Measurements from ENCODE around the gene MS4A2.
"Not testable (repeated sequence)": the region's sequence is repeated elsewhere in the genome, so short reads cannot be mapped to it uniquely, and the experiment has no call there.

MS4A2 gene

DNA sequence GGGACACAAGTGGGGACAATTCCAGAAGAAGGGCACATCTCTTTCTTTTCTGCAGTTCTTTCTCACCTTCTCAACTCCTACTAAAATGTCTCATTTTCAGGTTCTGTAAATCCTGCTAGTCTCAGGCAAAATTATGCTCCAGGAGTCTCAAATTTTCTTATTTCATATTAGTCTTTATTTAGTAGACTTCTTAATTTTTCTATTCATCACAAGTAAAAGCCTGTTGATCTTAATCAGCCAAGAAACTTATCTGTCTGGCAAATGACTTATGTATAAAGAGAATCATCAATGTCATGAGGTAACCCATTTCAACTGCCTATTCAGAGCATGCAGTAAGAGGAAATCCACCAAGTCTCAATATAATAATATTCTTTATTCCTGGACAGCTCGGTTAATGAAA lies at the start of gene MS4A2:
Gene MS4A2, plus strand, starts transcription at position 301 of the 400 bp plus-strand sequence. CDS start 102 bp downstream, outside the sequence.
- no peak for DNase-seq

DNA sequence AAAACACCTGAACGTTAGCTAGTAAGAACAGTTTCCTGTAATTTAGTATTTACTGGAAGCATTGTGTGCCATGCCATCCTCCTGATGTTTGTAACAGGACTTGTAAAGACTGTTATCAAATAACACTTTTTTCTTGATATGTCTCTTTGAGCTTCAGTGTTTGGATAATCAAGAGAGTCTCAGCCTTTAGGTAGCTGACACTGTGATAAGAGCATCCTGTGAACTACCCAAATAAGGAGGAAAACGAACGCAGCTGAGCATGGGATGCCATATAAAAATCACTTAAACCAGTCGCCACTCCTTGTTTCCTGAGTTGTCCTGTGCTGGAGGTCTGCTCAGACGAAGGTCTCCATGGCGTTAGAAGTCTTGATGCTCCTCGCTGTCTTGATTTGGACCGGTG lies 48.4 kb upstream of the MS4A2 start, which contains the start of gene OOSP2:
Gene OOSP2, plus strand, starts transcription at position 301 of the 400 bp plus-strand sequence. Its CDS starts 51 bp downstream, at position 352.
- DNase-seq: no peak

DNA sequence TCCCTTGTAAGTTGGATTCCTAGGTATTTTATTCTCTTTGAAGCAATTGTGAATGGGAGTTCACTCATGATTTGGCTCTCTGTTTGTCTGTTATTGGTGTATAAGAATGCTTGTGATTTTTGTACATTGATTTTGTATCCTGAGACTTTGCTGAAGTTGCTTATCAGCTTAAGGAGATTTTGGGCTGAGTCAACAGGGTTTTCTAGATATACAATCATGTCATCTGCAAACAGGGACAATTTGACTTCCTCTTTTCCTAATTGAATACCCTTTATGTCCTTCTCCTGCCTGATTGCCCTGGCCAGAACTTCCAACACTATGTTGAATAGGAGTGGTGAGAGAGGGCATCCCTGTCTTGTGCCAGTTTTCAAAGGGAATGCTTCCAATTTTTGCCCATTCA lies 38.0 kb upstream of the MS4A2 start:
- not testable (repeated sequence) for DNase-seq

DNA sequence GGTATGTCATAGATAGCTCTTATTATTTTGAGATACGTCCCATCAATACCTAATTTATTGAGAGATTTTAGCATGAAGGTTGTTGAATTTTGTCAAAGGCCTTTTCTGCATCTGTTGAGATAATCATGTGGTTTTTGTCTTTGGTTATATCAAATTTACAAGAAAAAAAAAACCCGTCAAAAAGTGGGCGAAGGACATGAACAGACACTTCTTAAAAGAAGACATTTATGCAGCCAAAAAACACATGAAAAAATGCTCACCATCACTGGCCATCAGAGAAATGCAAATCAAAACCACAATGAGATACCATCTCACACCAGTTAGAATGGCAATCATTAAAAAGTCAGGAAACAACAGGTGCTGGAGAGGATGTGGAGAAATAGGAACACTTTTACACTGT lies 37.6 kb upstream of the MS4A2 start:
- DNase-seq: not testable (repeated sequence)

DNA sequence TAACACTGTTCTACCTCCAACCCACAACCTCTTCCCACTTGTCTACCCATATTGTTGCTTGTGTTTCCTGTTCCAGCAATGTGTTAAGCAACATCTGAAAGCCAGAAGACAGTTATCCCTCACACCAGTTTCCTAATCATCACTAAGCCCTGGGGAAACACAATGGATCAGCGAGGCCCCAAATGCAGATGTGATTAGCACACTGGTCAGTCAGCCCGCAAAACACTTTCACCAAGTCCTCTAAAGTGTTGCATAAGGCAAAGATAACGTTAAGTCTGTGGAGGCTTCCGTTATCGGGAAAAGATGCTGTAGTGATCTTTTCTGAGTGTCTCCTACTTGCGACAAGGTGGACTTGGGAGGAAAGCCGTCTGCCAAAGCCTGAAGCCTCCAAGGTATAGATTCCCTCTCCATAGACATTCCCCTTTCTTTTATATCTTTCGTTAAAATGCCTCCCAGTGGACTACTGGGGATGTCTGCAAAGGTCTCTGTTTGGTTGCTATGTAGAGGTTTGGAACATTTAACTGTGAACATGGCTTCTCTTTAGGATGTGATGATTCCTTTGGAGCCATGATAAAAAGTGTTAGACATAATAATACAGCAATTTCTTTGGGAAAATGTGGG lies 32.0 kb upstream of the MS4A2 start, which contains the start of gene MS4A3:
Gene MS4A3, plus strand, starts transcription at position 317 of the 621 bp plus-strand sequence. CDS start 4,496 bp downstream, outside the sequence.
- DNase-seq: no peak

DNA sequence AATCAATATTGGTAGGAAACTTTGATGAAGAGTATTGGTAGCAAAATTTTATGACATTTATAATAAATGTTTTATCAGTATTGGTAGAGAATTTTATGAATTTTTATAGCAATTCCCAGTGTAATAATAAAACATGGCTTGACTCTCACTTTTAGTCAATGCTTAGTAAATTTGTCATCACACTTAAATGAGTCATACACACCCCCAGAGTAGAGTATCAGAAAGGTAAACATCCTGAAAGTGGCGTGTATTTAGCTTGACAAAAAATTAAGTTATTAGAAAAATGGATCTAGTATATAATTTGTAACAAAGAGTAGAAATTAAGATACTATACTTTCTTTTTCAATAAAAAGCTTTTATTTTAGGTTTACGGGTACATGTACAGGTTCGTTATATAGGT lies 29.4 kb upstream of the MS4A2 start:
- DNase-seq: no peak

DNA sequence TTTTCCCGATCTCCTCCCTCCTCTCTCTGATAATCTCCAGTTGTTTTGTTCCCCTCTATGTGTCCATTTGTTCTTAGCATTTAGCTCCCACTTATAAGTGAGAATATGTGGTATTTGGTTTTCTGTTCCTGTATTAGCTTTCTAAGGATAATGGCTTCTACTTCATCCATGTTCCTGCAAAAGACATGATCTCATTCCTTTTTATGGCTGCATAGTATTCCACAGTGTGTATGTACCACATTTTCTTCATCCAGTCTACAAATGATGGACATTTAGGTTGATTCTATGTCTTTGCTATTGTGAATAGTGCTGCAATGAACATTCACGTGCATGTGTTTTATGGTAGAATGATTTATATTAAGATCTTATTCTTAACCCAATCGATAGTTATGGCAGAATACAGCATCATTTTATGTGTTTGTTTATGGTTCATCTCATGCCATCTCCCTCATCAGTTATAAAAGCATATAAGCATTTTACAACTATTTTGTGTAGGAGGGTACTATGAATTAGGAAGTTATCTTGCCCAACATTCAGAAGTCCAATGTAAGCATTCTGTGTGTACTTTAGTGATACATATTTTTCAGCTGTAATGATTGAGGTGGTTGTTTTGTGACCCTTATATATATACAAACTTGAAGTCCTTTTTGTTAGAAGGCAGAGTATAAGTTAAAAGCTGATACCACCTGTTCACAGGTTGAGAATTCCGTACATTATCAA lies 28.8 kb upstream of the MS4A2 start:
- DNase-seq: no peak

DNA sequence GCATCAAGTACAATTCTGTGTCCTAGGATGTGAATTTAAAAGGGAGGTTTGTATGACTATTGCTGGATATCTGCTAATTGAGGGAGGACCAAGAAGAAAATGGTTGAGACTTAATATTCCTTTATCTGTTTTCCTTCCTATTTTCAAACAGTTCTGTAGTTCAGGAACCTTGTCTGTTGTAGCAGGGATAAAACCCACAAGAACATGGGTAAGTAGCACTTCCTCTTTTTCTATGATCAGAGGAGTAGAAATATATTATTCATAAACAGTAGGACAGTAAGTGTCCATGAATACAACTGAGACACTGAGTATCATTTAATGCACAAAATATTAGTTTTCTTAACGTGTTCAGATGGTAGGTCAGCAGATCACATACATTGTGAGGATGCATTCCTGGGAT lies 24.4 kb upstream of the MS4A2 start:
- DNase-seq: no peak

DNA sequence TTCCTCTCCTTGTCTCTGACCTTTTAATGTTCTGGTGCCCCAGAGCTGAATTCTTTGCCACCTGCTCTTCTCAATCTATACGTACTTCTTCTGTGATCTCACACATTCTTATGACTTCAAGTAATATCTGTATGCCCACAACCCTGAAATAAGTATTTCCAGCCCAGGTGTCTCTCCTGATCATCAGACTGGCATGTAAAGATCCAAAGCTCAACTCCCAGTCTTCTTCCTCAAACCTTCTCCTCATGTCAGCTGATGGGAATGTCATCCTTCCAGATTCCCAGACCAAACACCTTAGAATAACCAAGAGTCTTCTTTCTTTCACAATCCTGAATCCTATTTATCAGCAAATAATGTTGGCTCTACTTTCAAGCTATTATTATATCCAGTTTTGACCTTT lies 22.7 kb upstream of the MS4A2 start:
- DNase-seq: no peak

DNA sequence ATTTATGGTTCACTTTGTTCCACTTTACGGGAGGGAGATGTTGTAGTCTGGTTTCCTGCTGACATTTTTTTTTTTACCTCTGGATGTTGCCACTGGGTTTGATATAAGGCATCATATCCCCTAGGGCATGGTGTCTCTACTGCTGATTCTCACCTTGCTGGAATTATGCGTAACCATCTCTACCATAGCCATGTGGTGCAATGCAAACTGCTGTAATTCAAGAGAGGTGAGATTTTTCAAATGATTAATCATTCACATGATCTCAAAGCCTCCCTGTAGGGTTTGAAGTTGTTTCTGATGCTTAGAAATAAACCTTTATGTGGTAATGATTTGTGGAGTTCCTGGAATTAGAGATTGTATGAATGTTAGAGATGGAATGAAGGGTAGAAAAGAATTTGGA lies 19.0 kb upstream of the MS4A2 start:
- no peak for DNase-seq

DNA sequence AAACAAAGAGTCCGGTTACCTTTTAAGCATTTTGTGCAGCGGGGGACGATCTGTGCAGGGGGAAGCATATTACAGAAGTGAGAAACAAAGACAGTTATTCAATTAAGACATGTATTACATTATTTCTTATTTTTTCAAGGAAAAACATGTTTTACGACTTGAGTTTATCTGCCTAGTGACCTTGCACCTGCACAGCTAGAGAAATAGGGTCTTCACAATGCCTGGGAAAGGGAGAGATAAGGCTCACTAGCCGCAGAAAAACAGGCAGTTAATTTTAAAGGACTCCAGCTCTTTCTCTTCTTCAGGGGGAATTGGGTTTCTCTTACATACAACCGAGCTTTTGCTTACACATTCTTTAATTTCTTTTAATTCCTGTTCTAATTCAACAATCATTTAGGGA lies 16.8 kb upstream of the MS4A2 start:
- not testable (repeated sequence) for DNase-seq

DNA sequence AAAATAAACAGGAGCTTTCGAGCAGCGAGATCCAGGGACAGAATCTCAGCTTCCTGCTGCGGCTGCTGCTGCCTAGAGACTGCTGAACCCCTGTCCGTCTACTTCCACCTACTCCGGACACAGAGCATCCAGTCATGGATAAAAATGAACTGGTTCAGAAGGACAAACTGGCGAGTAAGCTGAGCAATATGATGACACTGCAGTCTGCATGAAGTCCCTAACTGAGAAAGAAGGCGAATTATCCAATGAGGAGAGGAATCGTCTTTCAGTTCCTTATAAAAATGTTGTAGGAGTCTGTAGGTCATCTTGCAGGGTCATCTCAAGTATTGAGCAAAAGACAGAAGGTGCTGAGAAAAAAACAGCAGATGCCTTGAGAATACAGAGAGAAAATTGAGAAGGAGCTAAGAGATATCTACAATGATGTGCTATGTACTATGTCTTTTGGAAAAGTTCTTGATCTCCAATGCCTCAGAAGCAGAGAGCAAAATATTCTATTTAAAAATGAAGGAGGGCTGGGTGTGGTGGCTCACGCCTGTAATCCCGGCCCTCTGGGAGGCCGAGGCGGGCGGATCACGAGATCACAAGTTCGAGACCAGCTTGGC lies 11.1 kb upstream of the MS4A2 start:
- no peak for DNase-seq

DNA sequence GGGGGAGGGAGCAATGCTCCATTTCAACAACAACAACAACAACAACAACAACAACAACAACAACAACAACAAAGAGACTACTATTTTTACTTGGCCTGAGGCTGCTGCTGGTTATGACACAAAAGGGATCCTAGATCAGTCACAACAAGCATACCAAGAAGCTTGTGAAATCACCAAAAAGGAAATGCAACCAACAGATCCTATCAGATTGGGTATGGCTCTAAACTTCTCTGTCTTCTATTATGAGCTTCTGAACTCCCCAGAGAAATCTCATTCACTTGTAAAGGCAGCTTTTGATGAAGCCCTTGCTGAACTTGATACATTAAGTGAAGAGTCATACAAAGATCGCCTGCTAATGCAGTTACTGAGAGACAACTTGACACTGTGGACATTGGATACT lies 10.5 kb upstream of the MS4A2 start:
- DNase-seq: no peak

DNA sequence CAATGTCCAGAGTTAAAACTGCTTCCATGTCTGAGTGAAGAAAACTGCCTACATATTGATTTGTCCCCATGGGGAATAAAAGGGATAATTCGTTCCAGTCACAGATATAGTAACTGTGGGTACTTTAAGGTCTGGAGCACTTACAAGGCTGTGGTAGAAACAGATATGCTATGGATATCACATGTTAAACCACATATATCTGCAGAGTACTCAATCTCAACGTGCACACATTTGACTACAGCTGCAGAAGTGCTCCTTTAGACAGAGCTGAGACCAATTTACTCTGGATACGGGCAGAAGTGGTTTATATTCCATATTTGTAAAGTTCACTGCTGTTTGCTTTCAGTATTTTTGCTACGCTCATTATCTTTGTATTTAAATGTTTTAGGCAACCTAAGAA lies 9.7 kb upstream of the MS4A2 start:
- no peak for DNase-seq

DNA sequence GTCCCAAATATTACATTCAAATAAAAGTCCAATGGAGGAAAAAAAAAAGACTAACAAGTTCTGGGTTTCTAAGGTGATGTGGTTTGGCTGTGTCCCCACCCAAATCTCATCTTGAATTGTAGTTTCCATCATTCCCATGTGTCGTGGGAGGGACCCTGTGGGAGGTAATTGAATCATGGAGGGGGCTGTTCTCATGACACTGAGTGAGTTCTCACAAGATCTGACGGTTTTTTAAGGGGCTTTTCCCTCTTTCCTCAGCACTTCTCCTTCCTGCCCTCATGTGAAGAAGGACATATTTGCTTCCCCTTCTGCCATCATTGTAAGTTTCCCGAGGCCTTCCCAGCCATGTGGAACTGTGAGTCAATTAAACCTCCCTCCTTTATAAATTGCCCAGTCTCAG lies 7.9 kb upstream of the MS4A2 start:
- DNase-seq: no peak

DNA sequence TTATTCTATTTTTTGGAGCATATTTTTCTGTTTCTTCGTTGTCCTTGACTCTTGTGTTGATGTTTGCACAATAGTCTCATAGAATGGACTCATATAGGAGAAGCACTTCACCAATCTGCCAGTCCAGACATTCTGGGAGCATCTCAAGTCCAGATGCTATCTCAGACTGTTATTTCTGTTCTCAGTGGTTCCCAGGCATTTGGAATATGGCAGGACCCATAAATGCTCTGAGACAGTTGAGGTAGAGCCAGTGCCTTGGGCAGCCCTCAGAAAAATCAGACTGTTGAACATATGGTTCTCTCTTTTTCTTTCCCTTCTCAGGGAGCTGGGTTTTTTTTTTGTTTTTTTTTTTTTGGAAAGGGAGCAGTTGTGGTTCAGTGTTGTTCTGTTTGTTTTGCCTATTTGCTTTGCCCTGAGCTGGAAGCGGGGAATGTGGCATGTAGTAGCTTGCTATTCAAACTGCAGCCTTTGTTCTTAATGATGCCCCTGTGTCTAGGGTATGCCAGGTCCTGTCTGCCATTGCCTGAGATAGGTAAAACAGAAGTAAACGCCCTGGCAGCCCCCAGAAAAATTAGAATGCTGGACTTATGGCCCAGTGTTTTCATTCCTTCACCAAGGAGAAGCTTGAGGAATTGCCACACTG lies 3.7 kb upstream of the MS4A2 start:
- no peak for DNase-seq

DNA sequence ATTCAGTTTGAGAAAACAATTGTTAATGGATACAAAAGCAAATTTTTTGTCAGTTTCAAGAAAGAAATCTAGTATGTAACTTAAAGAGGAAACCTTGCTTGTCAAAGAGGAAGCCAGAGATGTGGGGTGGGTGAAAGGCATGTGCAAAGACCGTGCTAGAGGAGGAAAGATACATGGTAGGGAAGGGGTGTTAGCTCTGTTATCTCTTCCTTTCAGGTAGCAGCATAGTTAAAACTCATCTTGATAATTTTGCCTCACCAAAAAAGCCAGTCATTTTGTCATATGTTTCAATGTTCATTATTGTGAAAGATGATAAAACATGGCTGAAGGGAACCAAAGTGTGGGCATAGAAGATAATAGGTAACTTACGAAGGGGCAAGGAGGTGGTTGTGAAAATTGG lies 2.6 kb upstream of the MS4A2 start:
- no peak for DNase-seq

DNA sequence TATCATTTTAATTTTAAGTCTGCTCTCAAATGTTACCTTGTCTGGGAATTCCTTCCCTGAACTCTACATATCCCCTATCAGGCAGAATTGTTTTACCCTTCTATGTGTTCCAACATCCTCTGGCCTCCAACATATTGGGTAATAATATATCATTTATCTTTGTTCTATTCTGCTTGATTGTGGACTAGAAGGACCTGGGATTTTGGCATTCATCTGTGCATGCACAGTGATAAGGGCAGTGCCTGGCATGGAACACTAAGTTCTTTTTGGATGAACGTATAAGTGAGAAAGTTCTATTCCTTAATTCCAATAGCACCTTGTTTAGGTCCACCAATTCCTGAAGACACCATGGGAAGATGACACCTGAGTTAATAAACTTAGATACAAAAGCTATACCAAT lies 1.2 kb upstream of the MS4A2 start:
- no peak for DNase-seq

DNA sequence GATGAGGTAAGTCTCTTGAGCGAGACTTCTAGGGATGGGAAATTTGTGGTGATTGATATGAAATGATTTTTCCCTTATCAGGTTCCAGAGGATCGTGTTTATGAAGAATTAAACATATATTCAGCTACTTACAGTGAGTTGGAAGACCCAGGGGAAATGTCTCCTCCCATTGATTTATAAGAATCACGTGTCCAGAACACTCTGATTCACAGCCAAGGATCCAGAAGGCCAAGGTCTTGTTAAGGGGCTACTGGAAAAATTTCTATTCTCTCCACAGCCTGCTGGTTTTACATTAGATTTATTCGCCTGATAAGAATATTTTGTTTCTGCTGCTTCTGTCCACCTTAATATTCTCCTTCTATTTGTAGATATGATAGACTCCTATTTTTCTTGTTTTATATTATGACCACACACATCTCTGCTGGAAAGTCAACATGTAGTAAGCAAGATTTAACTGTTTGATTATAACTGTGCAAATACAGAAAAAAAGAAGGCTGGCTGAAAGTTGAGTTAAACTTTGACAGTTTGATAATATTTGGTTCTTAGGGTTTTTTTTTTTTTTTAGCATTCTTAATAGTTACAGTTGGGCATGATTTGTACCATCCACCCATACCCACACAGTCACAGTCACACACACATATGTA lies 7.1 kb downstream of the MS4A2 start:
- DNase-seq: no peak

DNA sequence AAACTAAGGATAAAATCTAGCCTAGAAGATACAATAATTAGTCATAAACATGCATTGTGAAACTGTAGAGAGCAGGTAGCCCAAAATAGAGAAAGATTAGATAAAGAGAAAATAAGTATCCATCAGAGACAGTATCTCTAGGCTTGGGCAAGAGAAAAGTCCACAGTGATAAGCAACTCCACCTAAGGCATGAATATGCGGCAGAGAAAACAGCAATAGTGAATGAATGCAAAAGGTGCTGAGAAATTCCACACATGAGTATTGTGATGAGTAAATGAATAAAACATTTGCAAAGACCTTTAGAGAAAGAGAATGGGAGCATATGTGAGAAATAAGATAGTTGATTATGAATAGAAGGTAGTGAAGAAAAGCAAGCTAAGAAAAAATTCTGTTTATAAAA lies 8.7 kb downstream of the MS4A2 start:
- DNase-seq: no peak

DNA sequence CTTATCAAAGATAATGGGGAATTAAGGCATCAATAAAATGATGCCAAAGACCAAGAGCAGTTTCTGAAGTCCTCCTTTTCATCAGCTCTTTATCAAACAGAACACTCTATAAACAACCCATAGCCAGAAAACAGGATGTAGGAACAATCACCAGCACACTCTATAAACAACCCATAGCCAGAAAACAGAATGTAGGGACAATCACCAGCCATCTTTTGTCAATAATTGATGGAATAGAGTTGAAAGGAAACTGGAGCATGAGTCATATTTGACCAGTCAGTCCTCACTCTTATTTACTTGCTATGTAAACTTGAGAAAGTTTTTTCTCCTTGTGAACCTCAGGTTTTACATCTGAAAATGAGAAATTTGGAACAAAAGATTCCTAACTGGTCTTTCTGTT lies 10.0 kb downstream of the MS4A2 start:
- DNase-seq: no peak

DNA sequence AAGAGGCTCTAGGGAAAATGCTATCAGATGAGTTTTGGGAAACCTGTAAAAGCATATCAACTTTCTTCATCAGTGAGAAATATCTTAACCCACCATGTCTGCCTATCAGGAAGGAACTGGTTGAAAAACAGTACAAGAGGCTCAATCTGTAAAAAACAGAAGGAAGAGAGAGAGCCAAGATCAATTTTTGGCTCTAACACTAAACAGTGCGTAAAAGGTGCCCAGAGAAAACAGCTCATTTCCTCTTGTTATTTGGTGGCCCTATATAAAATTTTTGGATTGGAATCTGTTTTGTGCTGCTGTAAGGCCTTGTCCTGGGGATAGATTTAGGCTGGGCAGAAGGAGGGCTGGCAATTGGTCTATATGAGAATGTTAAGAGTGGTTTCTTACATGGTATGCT lies 12.1 kb downstream of the MS4A2 start:
- no peak for DNase-seq

DNA sequence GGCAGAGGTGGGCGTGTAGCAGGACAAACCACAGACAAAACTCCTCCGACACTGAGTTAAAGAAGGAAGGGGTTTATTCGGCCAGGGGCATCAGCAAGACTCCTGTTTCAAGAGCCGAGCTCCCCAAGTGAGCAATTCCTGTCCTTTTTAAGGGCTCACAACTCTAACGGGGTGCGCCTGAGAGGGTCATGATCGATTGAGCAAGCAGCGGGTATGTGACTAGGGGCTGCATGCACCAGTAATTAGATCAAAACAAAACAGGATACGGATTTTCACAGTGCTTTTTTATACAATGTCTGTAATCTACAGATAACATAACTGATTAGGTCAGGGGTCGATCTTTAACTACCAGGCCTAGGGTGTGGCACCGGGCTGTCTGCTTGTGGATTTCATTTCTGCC lies 12.9 kb downstream of the MS4A2 start:
- not testable (repeated sequence) for DNase-seq
